B cell (primary cell): Measurements from ENCODE around the gene DCST2. TPM values are rescaled to one million over a fixed set of nuclear protein-coding genes. Genes with fewer than 3 reads are reported as not detected.
A peak's percentile ranks its signal among the peaks of the same experiment; 100 is the strongest.

Experiments
- ATAC-seq: fragments of 200-7000 bp; cut with Tn5 transposase; one replicate; pipeline ENCODE4 v1.10.0; 2021; ENCODE audit warnings: low read depth, mild to moderate bottlenecking, moderate number of reproducible peaks, moderate library complexity
- CTCF ChIA-PET: fragments of 350-600 bp; sonication (Branson Sonifier 250); formaldehyde crosslinking; loops from one replicate; lab custom pipeline; 2021; ENCODE audit warnings: antibody characterized with exemption, inconsistent platforms; lab: Charles Lee
- POLR2A ChIA-PET: fragments of 350-600 bp; sonication (Branson Sonifier 250); formaldehyde crosslinking; loops from one replicate; lab custom pipeline; 2021; ENCODE audit warnings: antibody characterized with exemption; lab: Charles Lee
- DNase-seq: peaks from one replicate; pipeline ENCODE4 v3.0.0; 2013
- H2AFZ ChIP-seq: 2 replicates; pipeline ENCODE4 v1.6.1; 2012; ENCODE audit warnings: mild to moderate bottlenecking, low read depth, low read length; ENCODE audit not compliant: insufficient read depth, poor library complexity, severe bottlenecking
- H3K27ac ChIP-seq, 2 donors: 1 replicate in 1 of 2; 2 replicates in 1 of 2; pipeline ENCODE4 v1.5.1; 2012 to 2013; ENCODE audit warnings: low read length in 2 of 2, mild to moderate bottlenecking in 2 of 2, moderate library complexity in 1 of 2
- H3K27me3 ChIP-seq, 4 experiments: fragments of 200-600 bp in 1 of 4; sonication (generic) in 1 of 4; replicated peaks in 1 of 4; 1 replicate in 2 of 4; 2 replicates in 2 of 4; pipeline versions ENCODE4 v1.6.1 to v1.7.0; 2013 to 2016; ENCODE audit warnings: low read length in 3 of 4, mild to moderate bottlenecking in 2 of 4, mixed read lengths in 1 of 4, moderate library complexity in 1 of 4; ENCODE audit not compliant: insufficient read depth in 4 of 4, control insufficient read depth in 3 of 4; ENCODE audit errors: control extremely low read depth in 1 of 4
- H3K36me3 ChIP-seq, 2 experiments: replicated peaks in 1 of 2; 1 replicate in 1 of 2; 2 replicates in 1 of 2; pipeline versions ENCODE4 v1.6.1 to v1.7.1; 2013; ENCODE audit warnings: low read length in 1 of 2; ENCODE audit not compliant: insufficient read depth in 2 of 2, control insufficient read depth in 1 of 2; ENCODE audit errors: control extremely low read depth in 1 of 2, extremely low read depth in 1 of 2
- H3K4me1 ChIP-seq, 2 donors: fragments of 200-600 bp in 1 of 2; sonication (generic) in 1 of 2; 1 replicate in 1 of 2; 2 replicates in 1 of 2; pipeline versions ENCODE4 v1.5.1 to v1.6.1; 2013 to 2017; ENCODE audit warnings: low read length in 2 of 2; ENCODE audit not compliant: control insufficient read depth in 2 of 2, insufficient read depth in 2 of 2
- H3K4me2 ChIP-seq: replicated peaks from 2 replicates; pipeline ENCODE3; 2012; ENCODE audit warnings: mild to moderate bottlenecking, low read depth, low read length; ENCODE audit not compliant: poor library complexity, severe bottlenecking
- H3K4me3 ChIP-seq, 5 experiments: fragments of 200-600 bp in 1 of 5; sonication (generic) in 1 of 5; 1 replicate in 3 of 5; 2 replicates in 2 of 5; pipeline versions ENCODE4 v1.5.1 to v1.7.0; 2011 to 2016; ENCODE audit warnings: low read length in 4 of 5, mild to moderate bottlenecking in 4 of 5, low read depth in 2 of 5, control low read depth in 1 of 5, moderate library complexity in 1 of 5; ENCODE audit not compliant: insufficient read depth in 1 of 5; ENCODE audit errors: control extremely low read depth in 1 of 5, extremely low read depth in 1 of 5
- H3K79me2 ChIP-seq: fragments of 200-600 bp; sonication (generic); one replicate; pipeline ENCODE4 v1.6.0; 2016; ENCODE audit warnings: low read length; ENCODE audit not compliant: control insufficient read depth, insufficient read depth
- H3K9ac ChIP-seq: fragments of 200-600 bp; sonication (generic); 2 replicates; pipeline ENCODE4 v1.6.1; 2017; ENCODE audit warnings: mild to moderate bottlenecking, low read length, moderate library complexity
- H3K9me3 ChIP-seq, 3 donors: one replicate each; pipeline versions ENCODE4 v1.6.1 to v1.7.1; 2013; ENCODE audit warnings: low read length in 2 of 3; ENCODE audit not compliant: control insufficient read depth in 2 of 3, insufficient read depth in 1 of 3; ENCODE audit errors: control extremely low read depth in 1 of 3
- H4K20me1 ChIP-seq: 2 replicates; pipeline ENCODE4 v1.6.0; 2012; ENCODE audit warnings: mild to moderate bottlenecking, low read length; ENCODE audit not compliant: insufficient read depth, control insufficient read depth, poor library complexity, severe bottlenecking
- H3K27ac Mint-ChIP-seq: one replicate; pipeline ENCODE4 v1.8.0; 2021; ENCODE audit warnings: mixed read lengths
- H3K27me3 Mint-ChIP-seq: one replicate; pipeline ENCODE4 v1.8.0; 2021; ENCODE audit warnings: mixed read lengths
- H3K4me1 Mint-ChIP-seq: one replicate; pipeline ENCODE4 v1.8.0; 2021; ENCODE audit warnings: mixed read lengths
- H3K4me3 Mint-ChIP-seq: one replicate; pipeline ENCODE4 v1.8.0; 2021; ENCODE audit warnings: mixed read lengths
- H3K9me3 Mint-ChIP-seq: one replicate; pipeline ENCODE4 v1.8.0; 2022; ENCODE audit warnings: mixed read lengths; ENCODE audit not compliant: insufficient read depth
- EZH2 ChIP-seq: IDR thresholded peaks from 2 replicates; pipeline ENCODE4 v1.6.1; 2012; ENCODE audit warnings: borderline replicate concordance, low read depth, mild to moderate bottlenecking, moderate library complexity, low read length; ENCODE audit not compliant: insufficient read depth, poor library complexity, severe bottlenecking
- WGBS: methylation state at CpG from one replicate; pipeline ENCODE4 v1.1.5; 2013; ENCODE audit warnings: missing lambda C conversion rate; ENCODE audit not compliant: insufficient coverage; 5-methylcytosine and 5-hydroxymethylcytosine counted together
- intact Hi-C: fragments of 100-400 bp; cut with micrococcal nuclease; formaldehyde crosslinking; loops from one replicate; pipeline ENCODE4 v1.10.0; 2022
- polyA plus RNA-seq: library from polyadenylated mRNA; depleted of rRNA; stranded (reverse); fragments of >200 nt; gene quantifications from 2 replicates; pipeline ENCODE4 v1.2.3, GENCODE V29; 2012
- total RNA-seq, 2 donors: library from RNA; stranded (reverse); fragments of 120-200 nt in 1 of 2; gene quantifications; 1 replicate in 1 of 2; 2 replicates in 1 of 2; pipeline versions ENCODE4 v1.2.3 to v1.2.4, GENCODE V29; 2013 to 2022
- TF ChIP-seq, protein P1 (sequence below): fragments of 200-600 bp; IDR thresholded peaks from one replicate; pipeline ENCODE4 v1.8.0; 2022; ENCODE audit warnings: antibody characterized with exemption, mild to moderate bottlenecking

The DCST2 gene
- total and polyA plus RNA-seq, 2 donors (not counting 1 experiment from before 2014, with no cell fraction given) = 0.89 to 5.4 TPM

DNA sequence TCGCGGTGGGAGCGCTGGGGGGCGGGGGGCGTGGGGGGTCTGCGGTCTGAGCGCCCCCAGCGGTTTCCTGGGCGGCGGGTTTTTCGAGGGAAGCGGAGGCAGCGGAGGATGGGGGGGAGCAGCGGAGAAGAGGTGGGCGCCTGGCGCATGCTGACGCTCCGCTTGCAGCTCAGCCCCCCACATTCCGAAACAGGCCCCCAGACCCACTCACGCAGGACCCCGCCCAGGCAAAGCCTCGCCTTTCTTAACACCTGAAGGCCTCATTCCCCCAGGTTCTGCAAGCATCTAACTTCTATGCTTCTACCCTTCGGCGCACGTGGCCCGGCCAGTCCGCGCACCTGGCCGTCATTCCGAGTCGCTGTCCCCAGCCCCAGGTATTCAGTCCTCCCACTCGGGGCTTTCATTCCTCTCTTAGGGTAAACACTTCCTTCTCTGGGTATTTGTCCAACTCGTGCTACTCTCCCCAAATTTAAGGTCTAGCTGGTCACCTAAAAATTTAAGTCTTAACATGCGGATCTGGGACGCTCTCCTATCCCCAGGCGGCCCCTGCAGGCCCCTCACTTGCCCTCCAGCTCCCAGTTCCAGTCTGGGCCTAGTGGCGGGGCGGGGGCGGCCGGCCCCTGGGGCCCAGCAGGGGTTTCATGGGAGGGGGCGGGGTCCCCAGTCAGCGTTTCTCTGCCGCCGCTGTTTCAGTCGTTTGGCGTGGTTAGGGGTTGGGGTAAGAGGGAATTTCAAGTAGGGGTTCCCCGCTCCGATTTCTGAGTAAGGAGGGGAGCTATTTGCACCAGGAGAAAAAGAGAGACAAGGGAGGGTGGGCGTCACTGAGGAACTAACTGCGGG is 33.8 kb downstream of the DCST2 start:
- ATAC-seq (no peak), DNase-seq (peak; percentile 72)
- under 1% methylated on average over 39 of the region's 50 CpGs for WGBS
- Histone ChIP-seq H3K79me2 (peaks cover 29% of the 10 kb centered on the region), H3K27me3 (no peaks in the 10 kb centered on the region), H2AFZ (peak overlapping the region; percentile 68), H3K4me2 (peak overlapping the region; percentile 97), H3K36me3 (no peaks in the 10 kb centered on the region), H3K9ac (peak overlapping the region; percentile 75), H4K20me1 (no peaks in the 10 kb centered on the region), H3K9me3 (no peaks in the 10 kb centered on the region), H3K4me3 (peak overlapping the region; percentile 63 to 93 (median 74)), H3K4me1 (peaks cover 20 to 29% of the 10 kb centered on the region in 2 donors), H3K27ac (peak overlapping the region; percentile 42 to 73)
- H3K4me1 Mint-ChIP-seq = peaks cover 34% of the 10 kb centered on the region
- ChIA-PET CTCF (interaction anchor here (0.6 to 18.4 kb wide), 20 partner anchors 10 to 1288 kb away, joined by 3 to 295 read pairs (median 8); partner anchors contain the start of genes CKS1B, FLAD1, PBXIP1 and PMVK), POLR2A (interaction anchor here (0.6 to 7.4 kb wide), 12 partner anchors 12 to 137 kb away, joined by 3 to 74 read pairs (median 5); partner anchors contain the start of genes CKS1B, FLAD1, PMVK and PYGO2)
- TF ChIP-seq, protein P1, sequence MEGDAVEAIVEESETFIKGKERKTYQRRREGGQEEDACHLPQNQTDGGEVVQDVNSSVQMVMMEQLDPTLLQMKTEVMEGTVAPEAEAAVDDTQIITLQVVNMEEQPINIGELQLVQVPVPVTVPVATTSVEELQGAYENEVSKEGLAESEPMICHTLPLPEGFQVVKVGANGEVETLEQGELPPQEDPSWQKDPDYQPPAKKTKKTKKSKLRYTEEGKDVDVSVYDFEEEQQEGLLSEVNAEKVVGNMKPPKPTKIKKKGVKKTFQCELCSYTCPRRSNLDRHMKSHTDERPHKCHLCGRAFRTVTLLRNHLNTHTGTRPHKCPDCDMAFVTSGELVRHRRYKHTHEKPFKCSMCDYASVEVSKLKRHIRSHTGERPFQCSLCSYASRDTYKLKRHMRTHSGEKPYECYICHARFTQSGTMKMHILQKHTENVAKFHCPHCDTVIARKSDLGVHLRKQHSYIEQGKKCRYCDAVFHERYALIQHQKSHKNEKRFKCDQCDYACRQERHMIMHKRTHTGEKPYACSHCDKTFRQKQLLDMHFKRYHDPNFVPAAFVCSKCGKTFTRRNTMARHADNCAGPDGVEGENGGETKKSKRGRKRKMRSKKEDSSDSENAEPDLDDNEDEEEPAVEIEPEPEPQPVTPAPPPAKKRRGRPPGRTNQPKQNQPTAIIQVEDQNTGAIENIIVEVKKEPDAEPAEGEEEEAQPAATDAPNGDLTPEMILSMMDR = no peak
- no peak for TF ChIP-seq EZH2
- no peaks in the 10 kb centered on the region for H3K27me3 Mint-ChIP-seq
- no peaks in the 10 kb centered on the region for H3K9me3 Mint-ChIP-seq
- H3K27ac Mint-ChIP-seq = peak overlapping the region; percentile 93
- intact Hi-C loops = loop anchor here (1.0 to 5.0 kb wide), 7 partner anchors 24 to 672 kb away; partner anchors contain the start of genes ADAR, ATP8B2, EFNA4 and UBE2Q1
- H3K4me3 Mint-ChIP-seq = peak overlapping the region; percentile 90
